Stimulated activated CD4-positive, alpha-beta T cell treated with anti-CD3 and anti-CD28 coated beads, Interleukin-15, amount 100 ng/mL, for 48 hours (primary cell): ENCODE results near the gene DNAH11.
"Not testable (repeated sequence)": the region's sequence is repeated elsewhere in the genome, so short reads cannot be mapped to it uniquely, and the experiment has no call there.

Experiments
- DNase-seq, 2 donors: peaks; one replicate each; pipeline ENCODE4 v3.0.0-alpha.2; 2020; ENCODE audit warnings: low read depth in 2 of 2

DNAH11 gene

GRCh38 chr7:21617916-21618390 lies 75.1 kb downstream of the DNAH11 start:
- DNase-seq: no peak

GRCh38 chr7:21618706-21619105 lies 75.9 kb downstream of the DNAH11 start:
- DNase-seq: no peak

GRCh38 chr7:21620054-21620453 lies 77.2 kb downstream of the DNAH11 start:
- no peak for DNase-seq

- DNase-seq: no peak
Measured at GRCh38 chr7:21624320-21624719, 81.5 kb downstream of the DNAH11 start.

- DNase-seq: no peak
Measured at GRCh38 chr7:21636694-21637093, 93.9 kb downstream of the DNAH11 start.

- no peak for DNase-seq
Measured at GRCh38 chr7:21639206-21639868, 96.5 kb downstream of the DNAH11 start.

- no peak for DNase-seq
Measured at GRCh38 chr7:21640105-21640504, 97.3 kb downstream of the DNAH11 start.

GRCh38 chr7:21641546-21641945 lies 98.7 kb downstream of the DNAH11 start:
- DNase-seq: no peak

GRCh38 chr7:21642422-21642821 lies 99.6 kb downstream of the DNAH11 start:
- no peak for DNase-seq

GRCh38 chr7:21651697-21652096 lies 108.9 kb downstream of the DNAH11 start:
- DNase-seq: no peak

- no peak for DNase-seq
Measured at GRCh38 chr7:21653623-21654022, 110.8 kb downstream of the DNAH11 start.

- DNase-seq: no peak
Measured at GRCh38 chr7:21656081-21656480, 113.2 kb downstream of the DNAH11 start.

GRCh38 chr7:21656796-21657195 lies 114.0 kb downstream of the DNAH11 start:
- no peak for DNase-seq

- no peak for DNase-seq
Measured at GRCh38 chr7:21670496-21670895, 127.7 kb downstream of the DNAH11 start.

- no peak for DNase-seq
Measured at GRCh38 chr7:21671859-21672258, 129.0 kb downstream of the DNAH11 start.

GRCh38 chr7:21675255-21675654 lies 132.4 kb downstream of the DNAH11 start:
- no peak for DNase-seq

GRCh38 chr7:21690705-21691104 lies 147.9 kb downstream of the DNAH11 start:
- no peak for DNase-seq

- not testable (repeated sequence) for DNase-seq
Measured at GRCh38 chr7:21691146-21691545, 148.3 kb downstream of the DNAH11 start.

- DNase-seq: not testable (repeated sequence)
Measured at GRCh38 chr7:21700587-21700986, 157.7 kb downstream of the DNAH11 start.

GRCh38 chr7:21702303-21702702 lies 159.5 kb downstream of the DNAH11 start:
- no peak for DNase-seq

GRCh38 chr7:21704359-21704758 lies 161.5 kb downstream of the DNAH11 start:
- no peak for DNase-seq

- no peak for DNase-seq
Measured at GRCh38 chr7:21706131-21706530, 163.3 kb downstream of the DNAH11 start.

- no peak for DNase-seq
Measured at GRCh38 chr7:21707566-21707965, 164.7 kb downstream of the DNAH11 start.

- no peak for DNase-seq
Measured at GRCh38 chr7:21708096-21708495, 165.3 kb downstream of the DNAH11 start.
